Neural cell (in vitro differentiated cells): ENCODE data around the gene DNMBP.

ENCODE experiments used
- EP300 ChIP-seq: fragments of 450-650 bp; conservative IDR thresholded peaks from 2 replicates; pipeline ENCODE4 v1.6.1; 2014; ENCODE audit warnings: antibody characterized with exemption, mild to moderate bottlenecking, moderate library complexity; ENCODE audit not compliant: poor library complexity, severe bottlenecking
- EZH2 ChIP-seq: fragments of 200-600, 300-800 bp; shearing (Covaris generic), sonication (generic); IDR thresholded peaks from 2 replicates; pipeline ENCODE4 v1.6.1; 2014; ENCODE audit warnings: antibody characterized with exemption, low read length, borderline replicate concordance, mild to moderate bottlenecking; ENCODE audit not compliant: insufficient read depth, poor library complexity, severe bottlenecking
- POLR2AphosphoS5 ChIP-seq: IDR thresholded peaks from 2 replicates; pipeline ENCODE4 v1.6.1; 2012
- RAD21 ChIP-seq: fragments of 450-650 bp; conservative IDR thresholded peaks from 2 replicates; pipeline ENCODE4 v1.6.1; 2014; ENCODE audit warnings: antibody characterized with exemption, mild to moderate bottlenecking, moderate library complexity
- SMC3 ChIP-seq: fragments of 450-650 bp; conservative IDR thresholded peaks from 2 replicates; pipeline ENCODE4 v1.6.1; 2014; ENCODE audit warnings: antibody characterized with exemption, mild to moderate bottlenecking, moderate library complexity; ENCODE audit not compliant: poor library complexity
- TAF1 ChIP-seq: IDR thresholded peaks from 2 replicates; pipeline ENCODE4 v1.6.1; 2012; ENCODE audit warnings: low read depth
- TF ChIP-seq, protein P1 (sequence below): fragments of 450-650 bp; IDR thresholded peaks from 2 replicates; pipeline ENCODE4 v1.5.1; 2014; ENCODE audit warnings: antibody characterized with exemption, mild to moderate bottlenecking, moderate library complexity; ENCODE audit not compliant: poor library complexity, severe bottlenecking
- TF ChIP-seq, protein P2 (sequence below): IDR thresholded peaks from 2 replicates; pipeline ENCODE4 v1.6.1; 2012; ENCODE audit warnings: borderline replicate concordance

DNA sequence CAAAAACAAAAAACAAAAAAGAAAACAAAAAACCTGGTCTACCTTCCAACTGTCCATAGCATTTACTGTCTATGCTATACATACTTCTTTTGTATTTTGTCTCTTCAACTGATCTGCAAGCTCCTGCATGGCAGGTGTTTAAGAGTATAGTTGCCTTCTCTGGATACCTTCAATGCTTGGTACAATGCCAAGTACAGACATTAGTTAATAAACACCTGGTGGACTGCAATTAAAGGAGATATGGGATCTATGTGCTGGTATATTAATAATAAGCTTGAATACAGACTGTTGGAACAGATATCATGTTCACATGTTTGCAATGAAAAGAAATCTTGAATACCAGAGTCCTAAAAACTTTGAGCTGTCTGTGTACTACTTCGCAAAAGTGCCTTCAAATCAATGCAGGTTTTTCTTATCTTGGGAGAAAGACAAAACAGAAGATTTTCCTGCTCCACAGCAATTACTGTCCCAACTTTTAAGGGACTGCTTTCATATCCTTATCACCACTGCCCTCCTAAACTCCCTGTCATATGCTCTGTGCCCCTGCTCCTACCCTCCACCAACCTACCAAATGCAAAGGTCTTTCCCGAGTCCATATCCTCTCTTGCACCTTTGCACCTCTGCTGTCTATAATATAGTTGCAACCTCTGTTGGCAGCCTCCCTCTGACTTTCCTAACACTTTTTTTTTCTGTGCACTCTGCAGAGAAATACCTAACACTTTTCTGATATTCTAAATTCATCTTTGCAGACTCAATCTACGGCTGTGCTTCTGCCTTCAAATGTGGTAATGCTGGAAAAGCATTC lies 85.1 kb downstream of the DNMBP start:
- TF ChIP-seq RAD21, result no peak
- no peak for TF ChIP-seq POLR2AphosphoS5
- TF ChIP-seq, protein P1, sequence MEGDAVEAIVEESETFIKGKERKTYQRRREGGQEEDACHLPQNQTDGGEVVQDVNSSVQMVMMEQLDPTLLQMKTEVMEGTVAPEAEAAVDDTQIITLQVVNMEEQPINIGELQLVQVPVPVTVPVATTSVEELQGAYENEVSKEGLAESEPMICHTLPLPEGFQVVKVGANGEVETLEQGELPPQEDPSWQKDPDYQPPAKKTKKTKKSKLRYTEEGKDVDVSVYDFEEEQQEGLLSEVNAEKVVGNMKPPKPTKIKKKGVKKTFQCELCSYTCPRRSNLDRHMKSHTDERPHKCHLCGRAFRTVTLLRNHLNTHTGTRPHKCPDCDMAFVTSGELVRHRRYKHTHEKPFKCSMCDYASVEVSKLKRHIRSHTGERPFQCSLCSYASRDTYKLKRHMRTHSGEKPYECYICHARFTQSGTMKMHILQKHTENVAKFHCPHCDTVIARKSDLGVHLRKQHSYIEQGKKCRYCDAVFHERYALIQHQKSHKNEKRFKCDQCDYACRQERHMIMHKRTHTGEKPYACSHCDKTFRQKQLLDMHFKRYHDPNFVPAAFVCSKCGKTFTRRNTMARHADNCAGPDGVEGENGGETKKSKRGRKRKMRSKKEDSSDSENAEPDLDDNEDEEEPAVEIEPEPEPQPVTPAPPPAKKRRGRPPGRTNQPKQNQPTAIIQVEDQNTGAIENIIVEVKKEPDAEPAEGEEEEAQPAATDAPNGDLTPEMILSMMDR, result no peak
- no peak for TF ChIP-seq SMC3
- no peak for TF ChIP-seq EP300
- no peak for TF ChIP-seq EZH2
- TF ChIP-seq, protein P2, sequence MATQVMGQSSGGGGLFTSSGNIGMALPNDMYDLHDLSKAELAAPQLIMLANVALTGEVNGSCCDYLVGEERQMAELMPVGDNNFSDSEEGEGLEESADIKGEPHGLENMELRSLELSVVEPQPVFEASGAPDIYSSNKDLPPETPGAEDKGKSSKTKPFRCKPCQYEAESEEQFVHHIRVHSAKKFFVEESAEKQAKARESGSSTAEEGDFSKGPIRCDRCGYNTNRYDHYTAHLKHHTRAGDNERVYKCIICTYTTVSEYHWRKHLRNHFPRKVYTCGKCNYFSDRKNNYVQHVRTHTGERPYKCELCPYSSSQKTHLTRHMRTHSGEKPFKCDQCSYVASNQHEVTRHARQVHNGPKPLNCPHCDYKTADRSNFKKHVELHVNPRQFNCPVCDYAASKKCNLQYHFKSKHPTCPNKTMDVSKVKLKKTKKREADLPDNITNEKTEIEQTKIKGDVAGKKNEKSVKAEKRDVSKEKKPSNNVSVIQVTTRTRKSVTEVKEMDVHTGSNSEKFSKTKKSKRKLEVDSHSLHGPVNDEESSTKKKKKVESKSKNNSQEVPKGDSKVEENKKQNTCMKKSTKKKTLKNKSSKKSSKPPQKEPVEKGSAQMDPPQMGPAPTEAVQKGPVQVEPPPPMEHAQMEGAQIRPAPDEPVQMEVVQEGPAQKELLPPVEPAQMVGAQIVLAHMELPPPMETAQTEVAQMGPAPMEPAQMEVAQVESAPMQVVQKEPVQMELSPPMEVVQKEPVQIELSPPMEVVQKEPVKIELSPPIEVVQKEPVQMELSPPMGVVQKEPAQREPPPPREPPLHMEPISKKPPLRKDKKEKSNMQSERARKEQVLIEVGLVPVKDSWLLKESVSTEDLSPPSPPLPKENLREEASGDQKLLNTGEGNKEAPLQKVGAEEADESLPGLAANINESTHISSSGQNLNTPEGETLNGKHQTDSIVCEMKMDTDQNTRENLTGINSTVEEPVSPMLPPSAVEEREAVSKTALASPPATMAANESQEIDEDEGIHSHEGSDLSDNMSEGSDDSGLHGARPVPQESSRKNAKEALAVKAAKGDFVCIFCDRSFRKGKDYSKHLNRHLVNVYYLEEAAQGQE, result no peak
- no peak for TF ChIP-seq TAF1
